Pancreas (tissue), 10 donors: ENCODE results near the gene TFB1M. TPM values are rescaled to one million over a fixed set of nuclear protein-coding genes. Genes with fewer than 3 reads are reported as not detected.

Experiments
- ATAC-seq, 4 donors: fragments of 200-7000 bp; cut with Tn5 transposase; one replicate each; pipeline versions ENCODE4 v1.8.0 to v1.9.1; 2020; ENCODE audit warnings: mild to moderate bottlenecking in 4 of 4, moderate library complexity in 4 of 4
- DNase-seq, 6 donors: peaks; one replicate each; pipeline ENCODE4 v3.0.0-alpha.2; 2020
- FAIRE-seq: peaks from 2 replicates; lab custom pipeline; 2012; peaks lifted over from hg19 to GRCh38; lab: Jason Lieb, UNC
- H3K27ac ChIP-seq, 4 donors: fragments of 200-600 bp; sonication (generic); 1 replicate in 3 of 4; 2 replicates in 1 of 4; pipeline versions ENCODE4 v1.5.0 to v1.8.0; 2020
- H3K27me3 ChIP-seq, 4 donors: fragments of 200-600 bp; one replicate each; pipeline ENCODE4 v1.8.0; 2021
- H3K36me3 ChIP-seq, 3 donors: fragments of 200-600 bp; sonication (generic) in 1 of 3; one replicate each; pipeline versions ENCODE4 v1.5.0 to v1.8.0; 2020 to 2021
- H3K4me1 ChIP-seq, 3 donors: fragments of 200-600 bp; one replicate each; pipeline ENCODE4 v1.8.0; 2021
- H3K4me3 ChIP-seq, 4 donors: fragments of 200-600 bp; sonication (generic) in 2 of 4; one replicate each; pipeline versions ENCODE4 v1.5.0 to v1.8.0; 2020 to 2021
- H3K9me3 ChIP-seq, 4 donors: fragments of 200-600 bp; one replicate each; pipeline ENCODE4 v1.8.0; 2021
- WGBS, 2 donors: extraction: QIAGEN DNeasy Blood & Tissue Kit; methylation state at CpG; one replicate each; pipeline ENCODE4 v1.1.7; 2013; 5-methylcytosine and 5-hydroxymethylcytosine counted together
- intact Hi-C, 3 donors: fragments of 100-400 bp; cut with DNase I; formaldehyde crosslinking; loops; one replicate each; pipeline versions ENCODE4 v1.11.1 to v1.14.2; 2022
- polyA plus RNA-seq, 2 donors: library from polyadenylated mRNA; stranded (reverse); fragments of 200-250 nt; gene quantifications; one replicate each; pipeline ENCODE4 v1.2.3, GENCODE V29; 2013
- total RNA-seq, 6 donors: library from RNA; stranded (reverse); fragmentation: NEBNext Ultra II Directional in 4 of 6; extraction: Animal tissue kit (Norgen Biotek cat#: 25700) in 4 of 6; gene quantifications; one replicate each; pipeline versions ENCODE4 v1.2.1 to v1.2.4, GENCODE V29; 2021 to 2023
- TF ChIP-seq, protein P1 (sequence below), 4 donors: fragments of 200-600 bp; sonication (generic) in 3 of 4; IDR thresholded peaks; one replicate each; pipeline versions ENCODE4 v1.5.0 to v1.8.0; 2021; ENCODE audit warnings: antibody characterized with exemption in 4 of 4
- donor health status: healthy with polysubstance abuse.
- donor health status: DM: no; HTN: no; CAD: no; lungs with moderate emphysema.
- donor health status: DM: no; HTN: no; CAD: no.
- donor health status: control.
- donor health status: control.
- donor health status: Bipolar disorder and iron deficiency.
- donor health status: DM: yes; HTN: yes; CAD: no.
- donor health status: DM: no; HTN: no; CAD: no.
- donor health status: DM: no; HTN: no; CAD: no.
- donor health status: DM: yes; HTN: yes; CAD: no.

TFB1M gene
- total and polyA plus RNA-seq, 8 donors, result 7.6 to 16.3 (median 9.2) TPM

DNA sequence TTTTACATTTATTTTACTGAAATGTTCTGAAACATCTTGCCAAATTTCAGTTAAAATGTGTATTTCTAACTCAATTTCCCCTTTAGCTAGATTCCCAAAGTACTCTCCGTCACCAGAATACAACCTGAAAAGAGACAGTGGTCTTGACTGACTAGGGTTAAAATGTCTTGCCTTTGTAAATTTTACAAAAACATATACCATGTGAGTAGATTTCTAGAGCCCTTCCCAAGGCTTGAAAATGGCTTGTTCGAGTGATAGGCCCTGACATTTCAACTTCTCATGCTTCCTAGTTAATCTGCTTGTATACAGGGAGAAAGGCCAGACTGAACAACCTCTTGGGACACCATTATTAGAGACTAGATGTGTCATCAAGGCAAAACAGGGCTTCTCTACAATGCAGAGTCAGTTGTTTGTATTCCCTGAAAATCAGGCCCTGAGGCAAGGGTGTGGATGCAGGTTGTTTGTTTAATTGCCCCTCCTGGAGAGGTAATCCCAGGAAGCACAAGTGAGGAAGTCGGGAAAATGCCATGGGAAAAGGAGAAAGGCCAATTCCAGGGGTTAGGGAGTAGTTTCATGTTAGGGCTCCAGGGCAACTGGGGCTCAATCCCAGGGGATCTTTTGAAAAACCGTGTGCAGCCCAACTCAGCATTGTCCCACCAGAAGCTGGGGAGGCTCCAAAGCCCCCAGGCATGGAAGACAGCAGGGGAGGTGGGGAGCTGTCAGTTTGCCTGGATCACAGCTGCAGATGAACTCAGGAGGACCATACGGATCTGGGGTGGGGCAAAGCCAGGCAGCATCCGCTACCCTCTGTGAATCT, 11.6 kb upstream of the TFB1M start:
- Histone ChIP-seq H3K4me3 (no peak overlapping the region), H3K27me3 (no peaks in the 10 kb centered on the region), H3K27ac (no peak overlapping the region), H3K4me1 (peaks cover 0 to 19% (median 16%) of the 10 kb centered on the region in 3 donors), H3K36me3 (no peaks in the 10 kb centered on the region), H3K9me3 (no peaks in the 10 kb centered on the region)
- TF ChIP-seq, protein P1, sequence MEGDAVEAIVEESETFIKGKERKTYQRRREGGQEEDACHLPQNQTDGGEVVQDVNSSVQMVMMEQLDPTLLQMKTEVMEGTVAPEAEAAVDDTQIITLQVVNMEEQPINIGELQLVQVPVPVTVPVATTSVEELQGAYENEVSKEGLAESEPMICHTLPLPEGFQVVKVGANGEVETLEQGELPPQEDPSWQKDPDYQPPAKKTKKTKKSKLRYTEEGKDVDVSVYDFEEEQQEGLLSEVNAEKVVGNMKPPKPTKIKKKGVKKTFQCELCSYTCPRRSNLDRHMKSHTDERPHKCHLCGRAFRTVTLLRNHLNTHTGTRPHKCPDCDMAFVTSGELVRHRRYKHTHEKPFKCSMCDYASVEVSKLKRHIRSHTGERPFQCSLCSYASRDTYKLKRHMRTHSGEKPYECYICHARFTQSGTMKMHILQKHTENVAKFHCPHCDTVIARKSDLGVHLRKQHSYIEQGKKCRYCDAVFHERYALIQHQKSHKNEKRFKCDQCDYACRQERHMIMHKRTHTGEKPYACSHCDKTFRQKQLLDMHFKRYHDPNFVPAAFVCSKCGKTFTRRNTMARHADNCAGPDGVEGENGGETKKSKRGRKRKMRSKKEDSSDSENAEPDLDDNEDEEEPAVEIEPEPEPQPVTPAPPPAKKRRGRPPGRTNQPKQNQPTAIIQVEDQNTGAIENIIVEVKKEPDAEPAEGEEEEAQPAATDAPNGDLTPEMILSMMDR (IDR thresholded peaks at IDR 0.05), result no peak
- FAIRE-seq (no peak), ATAC-seq (no peak), DNase-seq (no peak)
- intact Hi-C loops, result no loop called here
- WGBS, 2 donors, result 77 to 84% methylated on average over 6 of the region's 6 CpGs

DNA sequence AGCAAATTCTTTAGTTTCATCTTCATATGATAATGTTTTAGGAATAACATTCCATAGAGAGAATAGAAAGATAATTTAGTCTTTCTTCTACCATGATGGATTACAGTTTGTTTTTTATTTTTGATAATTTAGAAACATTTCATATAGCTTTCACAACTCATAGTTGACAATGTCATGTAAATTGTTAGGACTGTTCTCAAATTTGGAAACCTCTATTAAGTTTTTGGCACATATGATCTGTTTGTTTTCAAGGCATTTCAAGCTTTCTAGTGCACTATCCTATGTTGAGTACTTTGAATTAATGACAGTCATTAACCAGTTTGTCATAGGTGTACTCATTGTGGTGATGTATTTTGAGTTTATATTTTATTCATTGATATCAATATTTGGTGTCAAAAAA, 10.7 kb upstream of the TFB1M start:
- Histone ChIP-seq H3K4me1 (peaks cover 0 to 19% (median 16%) of the 10 kb centered on the region in 3 donors), H3K36me3 (no peaks in the 10 kb centered on the region), H3K27ac (no peak overlapping the region), H3K27me3 (no peaks in the 10 kb centered on the region), H3K9me3 (no peaks in the 10 kb centered on the region), H3K4me3 (no peak overlapping the region)
- intact Hi-C loops, result no loop called here
- TF ChIP-seq, protein P1 (IDR thresholded peaks at IDR 0.05), result no peak
- FAIRE-seq (no peak), ATAC-seq (no peak), DNase-seq (no peak)

DNA sequence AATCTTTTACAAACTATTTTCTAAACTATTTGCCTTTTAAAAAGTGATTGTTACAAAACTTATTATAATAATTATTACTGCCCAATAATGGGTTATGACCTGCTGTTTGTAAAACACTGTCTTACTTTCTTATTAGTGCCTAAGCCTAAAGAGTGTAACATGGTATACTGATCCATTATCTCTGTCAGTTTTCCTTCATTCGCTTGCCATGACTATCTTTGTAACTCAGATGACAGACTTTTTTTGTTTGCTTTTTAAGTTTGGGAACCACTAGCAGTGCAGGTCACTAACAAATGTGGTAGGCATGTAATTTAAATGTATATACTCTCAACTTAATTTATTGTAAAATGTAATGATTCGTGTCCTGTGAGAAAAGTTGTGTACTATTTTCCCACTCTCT, 9.9 kb upstream of the TFB1M start:
- Histone ChIP-seq H3K36me3 (no peaks in the 10 kb centered on the region), H3K9me3 (no peaks in the 10 kb centered on the region), H3K27ac (no peak overlapping the region), H3K4me1 (peaks cover 0 to 15% (median 13%) of the 10 kb centered on the region in 3 donors), H3K27me3 (no peaks in the 10 kb centered on the region), H3K4me3 (no peak overlapping the region)
- DNase-seq (no peak), ATAC-seq (no peak), FAIRE-seq (no peak)
- intact Hi-C loops, result no loop called here
- WGBS, 2 donors, result 67 to 79% methylated on average over 2 of the region's 2 CpGs
- TF ChIP-seq, protein P1 (IDR thresholded peaks at IDR 0.05), result no peak

GRCh38 chr6:155319902-155320301, 5.6 kb upstream of the TFB1M start:
- no peak for FAIRE-seq
- no peaks in the 10 kb centered on the region for H3K27me3 ChIP-seq
- no peaks in the 10 kb centered on the region for H3K9me3 ChIP-seq
- DNase-seq, result no peak
- no peak overlapping the region for H3K27ac ChIP-seq
- H3K4me3 ChIP-seq, result no peak overlapping the region
- intact Hi-C loops, result no loop called here
- H3K36me3 ChIP-seq, result no peaks in the 10 kb centered on the region
- H3K4me1 ChIP-seq, result peaks cover 0 to 5% (median 3%) of the 10 kb centered on the region in 3 donors
- WGBS, 2 donors, result 87 to 89% methylated on average over 4 of the region's 4 CpGs
- TF ChIP-seq, protein P1 (IDR thresholded peaks at IDR 0.05), result no peak
- ATAC-seq, result no peak

DNA sequence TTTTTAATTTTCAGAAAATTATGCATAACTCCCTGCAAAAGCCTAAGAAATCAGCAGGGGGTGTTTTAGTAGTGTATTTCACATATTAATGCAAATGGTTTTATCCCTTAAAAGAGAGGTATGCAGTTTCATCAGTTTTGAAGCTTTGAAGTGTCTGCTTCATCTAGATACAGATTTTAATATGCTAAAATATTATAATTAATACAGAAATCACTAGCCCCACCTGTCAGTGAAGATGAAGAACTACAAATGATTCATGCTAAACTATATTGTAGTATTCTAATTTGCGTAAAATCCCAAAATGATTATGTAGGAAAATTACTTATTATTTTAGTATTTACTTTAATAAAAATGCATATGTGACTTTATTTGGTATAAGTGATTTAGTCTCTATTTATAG, 2.9 kb upstream of the TFB1M start:
- FAIRE-seq (no peak), DNase-seq (no peak), ATAC-seq (no peak)
- Histone ChIP-seq H3K9me3 (no peaks in the 10 kb centered on the region), H3K27me3 (no peaks in the 10 kb centered on the region), H3K36me3 (no peaks in the 10 kb centered on the region), H3K4me3 (no peak overlapping the region), H3K27ac (no peak overlapping the region), H3K4me1 (peaks cover 0 to 15% (median 3%) of the 10 kb centered on the region in 3 donors)
- WGBS, 2 donors, result 84 to 94% methylated on average over 1 of the region's 1 CpG
- TF ChIP-seq, protein P1 (IDR thresholded peaks at IDR 0.05), result no peak
- intact Hi-C loops, result no loop called here
